HEK293 (cell line): ENCODE results near the gene TAS2R60.

Experiments
- CTCF ChIA-PET: fragments of 350-600 bp; formaldehyde crosslinking; extraction: SDS; loops from one replicate; lab custom pipeline; 2021; ENCODE audit warnings: antibody characterized with exemption; lab: Yijun Ruan, JAX
- POLR2A ChIA-PET: fragments of 300-600 bp; formaldehyde crosslinking; extraction: SDS; loops from one replicate; lab custom pipeline; 2020; ENCODE audit warnings: antibody characterized with exemption, inconsistent platforms; lab: Yijun Ruan, JAX
- H3K27ac ChIP-seq: fragments of 200-500 bp; sonication (Bioruptor generic); 2 replicates; pipeline ENCODE4 v1.5.1; 2014; ENCODE audit warnings: low read depth, low read length, control low read depth, inconsistent platforms; ENCODE audit errors: extremely low read depth
- H3K36me3 ChIP-seq, 2 experiments: fragments of 200-500 bp in 1 of 2; sonication (Bioruptor generic) in 1 of 2; 1 replicate in 1 of 2; 2 replicates in 1 of 2; pipeline ENCODE4 v1.5.1; 2014 to 2017; ENCODE audit warnings: inconsistent platforms in 2 of 2, low read length in 2 of 2; ENCODE audit not compliant: control insufficient read depth in 2 of 2, insufficient read depth in 1 of 2
- H3K4me1 ChIP-seq: fragments of 200-500 bp; sonication (Bioruptor generic); 2 replicates; pipeline ENCODE4 v1.5.1; 2014; ENCODE audit warnings: mild to moderate bottlenecking, low read length, inconsistent platforms; ENCODE audit not compliant: control insufficient read depth, insufficient read depth
- H3K4me3 ChIP-seq: 2 replicates; pipeline ENCODE4 v1.5.1; 2011; ENCODE audit warnings: low read depth, mild to moderate bottlenecking, control low read depth, low read length, moderate library complexity
- H3K9me3 ChIP-seq: fragments of 200-500 bp; sonication (Bioruptor generic); 2 replicates; pipeline ENCODE4 v1.5.1; 2014; ENCODE audit warnings: low read depth, low read length, inconsistent platforms; ENCODE audit not compliant: control insufficient read depth, insufficient read depth
- CTCF ChIP-seq: fragments of 450-650 bp; formaldehyde crosslinking; IDR thresholded peaks from 2 replicates; pipeline ENCODE4 v1.5.1; 2016; ENCODE audit warnings: missing biosample characterization, missing genetic modification characterization
- GFI1B ChIP-seq: fragments of 450-650 bp; formaldehyde crosslinking; IDR thresholded peaks from 2 replicates; pipeline ENCODE4 v1.5.1; 2016; ENCODE audit warnings: missing biosample characterization, missing genetic modification characterization
- PATZ1 ChIP-seq: fragments of 450-650 bp; formaldehyde crosslinking; IDR thresholded peaks from 2 replicates; pipeline ENCODE4 v1.5.1; 2016; ENCODE audit warnings: missing biosample characterization, missing genetic modification characterization
- PRDM10 ChIP-seq: fragments of 450-650 bp; formaldehyde crosslinking; IDR thresholded peaks from 2 replicates; pipeline ENCODE4 v1.5.1; 2016; ENCODE audit warnings: missing biosample characterization, missing genetic modification characterization
- SCRT2 ChIP-seq: fragments of 450-650 bp; formaldehyde crosslinking; IDR thresholded peaks from 2 replicates; pipeline ENCODE4 v1.5.1; 2016; ENCODE audit warnings: missing biosample characterization, missing genetic modification characterization
- SETDB1 ChIP-seq: IDR thresholded peaks from one replicate; pipeline ENCODE4 v1.6.1; 2017; ENCODE audit warnings: mild to moderate bottlenecking, low read length, moderate library complexity, mixed read lengths; ENCODE audit not compliant: insufficient read length
- WT1 ChIP-seq: fragments of 450-650 bp; formaldehyde crosslinking; IDR thresholded peaks from 2 replicates; pipeline ENCODE4 v1.5.1; 2016; ENCODE audit warnings: missing biosample characterization, missing genetic modification characterization
- ZBTB11 ChIP-seq: fragments of 450-650 bp; formaldehyde crosslinking; conservative IDR thresholded peaks from 2 replicates; pipeline ENCODE4 v1.5.1; 2016; ENCODE audit warnings: low read depth, missing biosample characterization, missing genetic modification characterization
- ZFP3 ChIP-seq: fragments of 450-650 bp; formaldehyde crosslinking; IDR thresholded peaks from 2 replicates; pipeline ENCODE4 v1.5.1; 2016; ENCODE audit warnings: low read depth, missing biosample characterization, missing genetic modification characterization
- ZIC2 ChIP-seq: fragments of 450-650 bp; formaldehyde crosslinking; IDR thresholded peaks from 2 replicates; pipeline ENCODE4 v1.5.1; 2016; ENCODE audit warnings: missing biosample characterization, missing genetic modification characterization
- ZNF10 ChIP-seq: fragments of 450-650 bp; formaldehyde crosslinking; IDR thresholded peaks from 2 replicates; pipeline ENCODE4 v1.5.1; 2017; ENCODE audit warnings: missing biosample characterization, missing genetic modification characterization
- ZNF140 ChIP-seq: fragments of 450-650 bp; formaldehyde crosslinking; IDR thresholded peaks from 2 replicates; pipeline ENCODE4 v1.5.1; 2016; ENCODE audit warnings: missing biosample characterization, missing genetic modification characterization
- ZNF26 ChIP-seq: fragments of 450-650 bp; formaldehyde crosslinking; IDR thresholded peaks from 2 replicates; pipeline ENCODE4 v1.5.1; 2016; ENCODE audit warnings: missing biosample characterization, missing genetic modification characterization
- ZNF274 ChIP-seq, 2 experiments: fragments of 200-500 bp in 1 of 2; fragments of 450-650 bp in 1 of 2; sonication (Bioruptor generic) in 1 of 2; formaldehyde crosslinking in 1 of 2; IDR thresholded peaks; 2 replicates each; pipeline versions ENCODE4 v1.5.1 to v1.6.1; 2014 to 2016; ENCODE audit warnings: borderline replicate concordance in 1 of 2, inconsistent platforms in 1 of 2, low read length in 1 of 2, missing biosample characterization in 1 of 2, missing genetic modification characterization in 1 of 2
- ZNF302 ChIP-seq: fragments of 450-650 bp; formaldehyde crosslinking; IDR thresholded peaks from 2 replicates; pipeline ENCODE4 v1.5.1; 2016; ENCODE audit warnings: missing biosample characterization, missing genetic modification characterization, low read depth
- ZNF311 ChIP-seq: fragments of 450-650 bp; formaldehyde crosslinking; IDR thresholded peaks from 2 replicates; pipeline ENCODE4 v1.5.1; 2017; ENCODE audit warnings: missing biosample characterization, missing genetic modification characterization, borderline replicate concordance
- ZNF335 ChIP-seq: fragments of 450-650 bp; formaldehyde crosslinking; conservative IDR thresholded peaks from 2 replicates; pipeline ENCODE4 v1.5.1; 2016; ENCODE audit warnings: missing biosample characterization, missing genetic modification characterization
- ZNF529 ChIP-seq: fragments of 450-650 bp; formaldehyde crosslinking; IDR thresholded peaks from 2 replicates; pipeline ENCODE4 v1.5.1; 2017; ENCODE audit warnings: missing genetic modification characterization, missing biosample characterization; ENCODE audit not compliant: insufficient replicate concordance
- ZNF549 ChIP-seq: fragments of 450-650 bp; IDR thresholded peaks from 2 replicates; pipeline ENCODE4 v1.5.1; 2018; ENCODE audit warnings: missing biosample characterization, missing genetic modification characterization, mild to moderate bottlenecking, inconsistent platforms, moderate library complexity
- ZNF596 ChIP-seq: fragments of 450-650 bp; IDR thresholded peaks from 2 replicates; pipeline ENCODE4 v1.5.0; 2018; ENCODE audit warnings: missing biosample characterization, mild to moderate bottlenecking, missing genetic modification characterization, moderate library complexity
- ZNF621 ChIP-seq: fragments of 450-650 bp; formaldehyde crosslinking; IDR thresholded peaks from 2 replicates; pipeline ENCODE4 v1.5.1; 2017; ENCODE audit warnings: missing biosample characterization, missing genetic modification characterization
- ZNF76 ChIP-seq: fragments of 450-650 bp; formaldehyde crosslinking; IDR thresholded peaks from 2 replicates; pipeline ENCODE4; 2016; ENCODE audit warnings: low read depth, missing biosample characterization, missing genetic modification characterization, borderline replicate concordance
- ZSCAN23 ChIP-seq: fragments of 450-650 bp; formaldehyde crosslinking; IDR thresholded peaks from 2 replicates; pipeline ENCODE4 v1.5.1; 2016; ENCODE audit warnings: missing biosample characterization, missing genetic modification characterization
- ZXDB ChIP-seq: fragments of 450-650 bp; formaldehyde crosslinking; IDR thresholded peaks from 2 replicates; pipeline ENCODE4 v1.5.1; 2016; ENCODE audit warnings: missing biosample characterization, missing genetic modification characterization

The TAS2R60 gene

GRCh38 chr7:143437578-143437977, 5.7 kb upstream of the TAS2R60 start:
- Histone ChIP-seq H3K36me3 (no peaks in the 10 kb centered on the region), H3K27ac (no peak overlapping the region), H3K4me3 (no peak overlapping the region), H3K4me1 (no peaks in the 10 kb centered on the region), H3K9me3 (no peaks in the 10 kb centered on the region)
- TF ChIP-seq ZIC2 (tag by site-specific recombination) (no peak), ZNF596 (tag by site-specific recombination) (no peak), SETDB1 (no peak), ZNF76 (tag by site-specific recombination) (no peak), PATZ1 (no peak), ZNF549 (tag by site-specific recombination) (no peak), ZNF10 (tag by site-specific recombination) (no peak), ZNF140 (tag by site-specific recombination) (no peak), ZSCAN23 (tag by site-specific recombination) (no peak), CTCF (tag by site-specific recombination) (no peak), GFI1B (tag by site-specific recombination) (no peak), ZNF621 (tag by site-specific recombination) (no peak), ZNF274 (IDR thresholded peaks at IDR 0.05; ENCODE audit: low read length) (no peak), ZNF274 (tag by site-specific recombination; IDR thresholded peaks at IDR 0.05; ENCODE audit: borderline replicate concordance) (no peak), SCRT2 (tag by site-specific recombination) (no peak), WT1 (tag by site-specific recombination) (no peak), ZNF302 (no peak), ZNF311 (tag by site-specific recombination) (no peak)
- ChIA-PET POLR2A (no interaction called here), CTCF (no interaction called here)

- Histone ChIP-seq H3K9me3 (no peaks in the 10 kb centered on the region), H3K36me3 (no peaks in the 10 kb centered on the region), H3K4me3 (no peak overlapping the region), H3K27ac (no peak overlapping the region), H3K4me1 (no peaks in the 10 kb centered on the region)
- CTCF ChIA-PET, result interaction anchor here (1.1 kb wide), 1 partner anchor 23 kb away, joined by 6 read pairs; no protein-coding TSS in a partner anchor
- POLR2A ChIA-PET, result no interaction called here
- TF ChIP-seq ZBTB11 (tag by site-specific recombination) (no peak), ZNF26 (tag by site-specific recombination) (no peak), PRDM10 (tag by site-specific recombination) (no peak), ZXDB (tag by site-specific recombination) (no peak), ZFP3 (no peak), ZNF335 (tag by site-specific recombination) (no peak), ZNF529 (no peak)
Observed at GRCh38 chr7:143439866-143440265, 3.4 kb upstream of the TAS2R60 start.
